Sigmoid colon (tissue), 4 donors: ENCODE measurements around the gene IQGAP2.

Experiments
- POLR2A ChIP-seq, 2 donors: fragments of 450-650 bp; IDR thresholded peaks; one replicate each; pipeline ENCODE4 v1.6.1; 2016; ENCODE audit warnings: antibody characterized with exemption in 2 of 2, mild to moderate bottlenecking in 2 of 2, moderate library complexity in 2 of 2
- POLR2AphosphoS5 ChIP-seq, 4 donors: sonication (generic); formaldehyde crosslinking; IDR thresholded peaks; one replicate each; pipeline ENCODE4 v1.6.1; 2017; ENCODE audit warnings: antibody characterized with exemption in 4 of 4
- TF ChIP-seq, protein P1 (sequence below), 4 experiments: fragments of 450-650 bp in 3 of 4; fragments of 200-600 bp in 1 of 4; IDR thresholded peaks; one replicate each; pipeline ENCODE4 v1.5.1; 2016 to 2019; ENCODE audit warnings: antibody characterized with exemption in 4 of 4, mild to moderate bottlenecking in 3 of 4, moderate library complexity in 2 of 4

DNA sequence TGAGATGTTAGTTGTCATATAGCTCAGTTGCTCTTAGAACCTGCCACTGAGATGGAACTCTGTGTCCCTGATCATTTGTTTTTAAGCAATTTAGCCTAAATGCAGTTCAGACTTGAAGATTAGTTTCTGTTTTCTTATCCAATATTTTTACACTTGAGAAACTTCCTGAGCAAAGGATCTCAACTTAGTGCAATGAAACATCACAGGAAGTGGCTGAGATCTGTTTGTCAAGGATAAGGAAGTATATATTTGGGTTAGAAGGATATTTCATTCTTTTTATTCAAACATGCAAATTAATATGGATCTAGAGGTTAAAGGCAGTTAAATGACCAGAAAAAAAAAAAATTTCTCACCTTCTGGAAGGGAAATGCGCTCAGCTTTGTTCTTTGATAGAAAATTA is 293.2 kb downstream of the IQGAP2 start:
- TF ChIP-seq POLR2AphosphoS5 (IDR thresholded peaks at IDR 0.05) (no peak), POLR2A (IDR thresholded peaks at IDR 0.05) (no peak)
- TF ChIP-seq, protein P1, sequence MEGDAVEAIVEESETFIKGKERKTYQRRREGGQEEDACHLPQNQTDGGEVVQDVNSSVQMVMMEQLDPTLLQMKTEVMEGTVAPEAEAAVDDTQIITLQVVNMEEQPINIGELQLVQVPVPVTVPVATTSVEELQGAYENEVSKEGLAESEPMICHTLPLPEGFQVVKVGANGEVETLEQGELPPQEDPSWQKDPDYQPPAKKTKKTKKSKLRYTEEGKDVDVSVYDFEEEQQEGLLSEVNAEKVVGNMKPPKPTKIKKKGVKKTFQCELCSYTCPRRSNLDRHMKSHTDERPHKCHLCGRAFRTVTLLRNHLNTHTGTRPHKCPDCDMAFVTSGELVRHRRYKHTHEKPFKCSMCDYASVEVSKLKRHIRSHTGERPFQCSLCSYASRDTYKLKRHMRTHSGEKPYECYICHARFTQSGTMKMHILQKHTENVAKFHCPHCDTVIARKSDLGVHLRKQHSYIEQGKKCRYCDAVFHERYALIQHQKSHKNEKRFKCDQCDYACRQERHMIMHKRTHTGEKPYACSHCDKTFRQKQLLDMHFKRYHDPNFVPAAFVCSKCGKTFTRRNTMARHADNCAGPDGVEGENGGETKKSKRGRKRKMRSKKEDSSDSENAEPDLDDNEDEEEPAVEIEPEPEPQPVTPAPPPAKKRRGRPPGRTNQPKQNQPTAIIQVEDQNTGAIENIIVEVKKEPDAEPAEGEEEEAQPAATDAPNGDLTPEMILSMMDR (IDR thresholded peaks at IDR 0.05) = no peak
